Subcutaneous adipose tissue (tissue), 4 donors: Measurements from ENCODE around the gene GTF2F2. TPM values are rescaled to one million over a fixed set of nuclear protein-coding genes. Genes with fewer than 3 reads are reported as not detected.

Experiments used
- total RNA-seq, 4 donors: library from RNA; depleted of rRNA; stranded (reverse); fragments of >200 nt; gene quantifications; one replicate each; pipeline ENCODE4 v1.1.0, GENCODE V29; 2016
- TF ChIP-seq, protein P1 (sequence below): fragments of 450-650 bp; IDR thresholded peaks from one replicate; pipeline ENCODE4 v1.5.1; 2016; ENCODE audit warnings: low read depth, mild to moderate bottlenecking, control low read depth, antibody characterized with exemption, moderate library complexity

Gene GTF2F2
- total RNA-seq, 4 donors from 2014 or later: 9.0 to 21.5 (median 15.2) TPM

DNA sequence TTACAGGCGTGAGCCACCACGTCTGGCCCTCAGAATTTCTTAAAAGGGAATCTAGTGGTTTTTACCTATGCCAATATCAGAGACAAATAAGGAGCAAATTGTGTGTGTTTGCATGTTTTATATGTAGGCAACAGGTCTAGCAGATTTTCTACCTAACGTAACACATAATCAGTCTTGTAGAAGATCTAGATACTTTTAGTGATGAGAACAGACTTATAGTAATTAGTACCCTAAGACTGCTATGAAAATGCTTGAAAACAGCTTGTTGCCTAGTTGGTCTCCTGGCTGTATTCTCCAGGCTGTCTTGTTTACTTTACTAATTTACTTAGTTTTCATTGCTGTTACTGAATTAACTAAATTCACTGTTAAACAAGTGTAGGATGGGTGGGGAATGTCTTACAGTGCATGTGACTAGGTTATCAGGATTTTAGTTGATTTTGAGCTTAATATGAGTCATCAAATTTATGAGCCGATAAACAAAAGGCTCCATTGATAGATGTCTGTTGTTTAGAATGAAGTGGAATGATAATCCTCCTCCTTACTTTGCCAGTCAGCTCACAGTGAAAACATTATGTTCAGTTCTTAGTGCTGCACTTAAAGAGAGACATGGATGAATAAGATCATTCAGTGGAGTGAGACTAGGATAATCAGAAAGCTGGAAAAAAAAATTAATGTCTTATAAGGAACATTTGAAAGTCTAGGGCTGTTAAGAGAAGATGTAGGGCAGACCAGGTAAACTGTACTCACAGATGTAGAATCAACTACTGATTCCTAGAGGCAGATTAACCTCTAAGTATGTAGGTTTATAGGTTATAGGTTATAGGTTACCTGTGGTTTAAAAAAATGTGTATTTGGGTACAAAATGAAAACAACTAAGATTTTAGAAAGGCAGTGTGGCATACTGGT, 22.4 kb downstream of the GTF2F2 start:
- TF ChIP-seq, protein P1, sequence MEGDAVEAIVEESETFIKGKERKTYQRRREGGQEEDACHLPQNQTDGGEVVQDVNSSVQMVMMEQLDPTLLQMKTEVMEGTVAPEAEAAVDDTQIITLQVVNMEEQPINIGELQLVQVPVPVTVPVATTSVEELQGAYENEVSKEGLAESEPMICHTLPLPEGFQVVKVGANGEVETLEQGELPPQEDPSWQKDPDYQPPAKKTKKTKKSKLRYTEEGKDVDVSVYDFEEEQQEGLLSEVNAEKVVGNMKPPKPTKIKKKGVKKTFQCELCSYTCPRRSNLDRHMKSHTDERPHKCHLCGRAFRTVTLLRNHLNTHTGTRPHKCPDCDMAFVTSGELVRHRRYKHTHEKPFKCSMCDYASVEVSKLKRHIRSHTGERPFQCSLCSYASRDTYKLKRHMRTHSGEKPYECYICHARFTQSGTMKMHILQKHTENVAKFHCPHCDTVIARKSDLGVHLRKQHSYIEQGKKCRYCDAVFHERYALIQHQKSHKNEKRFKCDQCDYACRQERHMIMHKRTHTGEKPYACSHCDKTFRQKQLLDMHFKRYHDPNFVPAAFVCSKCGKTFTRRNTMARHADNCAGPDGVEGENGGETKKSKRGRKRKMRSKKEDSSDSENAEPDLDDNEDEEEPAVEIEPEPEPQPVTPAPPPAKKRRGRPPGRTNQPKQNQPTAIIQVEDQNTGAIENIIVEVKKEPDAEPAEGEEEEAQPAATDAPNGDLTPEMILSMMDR: no peak

DNA sequence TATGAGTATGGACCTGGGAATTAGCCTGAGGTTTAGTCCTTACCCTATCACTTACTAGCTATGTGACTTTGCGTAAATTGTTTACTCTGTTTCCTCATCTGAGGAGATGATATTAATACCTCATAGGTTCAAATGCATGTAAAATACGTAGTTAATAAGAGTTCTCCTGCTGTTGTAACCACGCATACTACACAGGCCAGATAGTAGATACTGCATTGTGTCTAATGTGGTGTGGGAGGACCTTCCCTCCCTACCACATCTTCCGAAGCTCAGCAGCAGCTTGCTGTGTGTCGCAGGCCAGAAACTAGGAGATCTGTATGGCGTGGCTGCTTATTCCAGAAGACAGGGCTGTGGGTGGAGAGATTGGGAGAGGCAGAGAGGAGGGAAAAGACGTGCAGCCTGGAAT, 23.0 kb downstream of the GTF2F2 start:
- TF ChIP-seq, protein P1: no peak

- TF ChIP-seq, protein P1: no peak
Measured at GRCh38 chr13:45149964-45150363, 29.7 kb downstream of the GTF2F2 start.

GRCh38 chr13:45156565-45157361, 36.5 kb downstream of the GTF2F2 start:
- TF ChIP-seq, protein P1: no peak

DNA sequence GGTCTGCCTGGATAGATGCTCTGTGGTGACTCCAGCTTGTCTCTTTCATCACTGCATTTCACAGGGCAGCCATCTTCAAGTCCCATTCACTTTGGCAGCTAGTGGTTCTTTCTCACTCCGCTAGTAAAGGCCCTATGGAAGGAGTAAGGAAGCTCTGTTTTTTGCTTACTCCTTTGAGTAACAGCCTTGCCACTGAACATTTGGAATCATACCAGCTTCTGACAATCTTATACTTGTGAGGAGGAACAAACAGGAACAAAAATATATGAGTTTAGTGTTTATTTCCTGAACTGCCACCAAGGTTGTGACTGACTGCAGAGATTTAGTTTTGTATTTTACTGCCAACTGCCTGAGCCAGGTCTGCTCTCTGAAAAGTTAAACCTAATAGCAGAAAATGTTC, 41.9 kb downstream of the GTF2F2 start:
- TF ChIP-seq, protein P1: no peak

GRCh38 chr13:45162821-45163220, 42.5 kb downstream of the GTF2F2 start:
- TF ChIP-seq, protein P1: no peak

- TF ChIP-seq, protein P1: no peak
Measured at GRCh38 chr13:45166858-45167257, 46.5 kb downstream of the GTF2F2 start.
